GM12872 (cell line): ENCODE measurements around the gene NCF2.

Source experiments
- TF ChIP-seq, protein P1 (sequence below): IDR thresholded peaks from 3 replicates; pipeline ENCODE4 v1.5.1; 2011; ENCODE audit warnings: low read depth, mild to moderate bottlenecking, low read length, moderate library complexity; ENCODE audit not compliant: insufficient read depth

NCF2 gene, protein sequence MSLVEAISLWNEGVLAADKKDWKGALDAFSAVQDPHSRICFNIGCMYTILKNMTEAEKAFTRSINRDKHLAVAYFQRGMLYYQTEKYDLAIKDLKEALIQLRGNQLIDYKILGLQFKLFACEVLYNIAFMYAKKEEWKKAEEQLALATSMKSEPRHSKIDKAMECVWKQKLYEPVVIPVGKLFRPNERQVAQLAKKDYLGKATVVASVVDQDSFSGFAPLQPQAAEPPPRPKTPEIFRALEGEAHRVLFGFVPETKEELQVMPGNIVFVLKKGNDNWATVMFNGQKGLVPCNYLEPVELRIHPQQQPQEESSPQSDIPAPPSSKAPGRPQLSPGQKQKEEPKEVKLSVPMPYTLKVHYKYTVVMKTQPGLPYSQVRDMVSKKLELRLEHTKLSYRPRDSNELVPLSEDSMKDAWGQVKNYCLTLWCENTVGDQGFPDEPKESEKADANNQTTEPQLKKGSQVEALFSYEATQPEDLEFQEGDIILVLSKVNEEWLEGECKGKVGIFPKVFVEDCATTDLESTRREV

DNA sequence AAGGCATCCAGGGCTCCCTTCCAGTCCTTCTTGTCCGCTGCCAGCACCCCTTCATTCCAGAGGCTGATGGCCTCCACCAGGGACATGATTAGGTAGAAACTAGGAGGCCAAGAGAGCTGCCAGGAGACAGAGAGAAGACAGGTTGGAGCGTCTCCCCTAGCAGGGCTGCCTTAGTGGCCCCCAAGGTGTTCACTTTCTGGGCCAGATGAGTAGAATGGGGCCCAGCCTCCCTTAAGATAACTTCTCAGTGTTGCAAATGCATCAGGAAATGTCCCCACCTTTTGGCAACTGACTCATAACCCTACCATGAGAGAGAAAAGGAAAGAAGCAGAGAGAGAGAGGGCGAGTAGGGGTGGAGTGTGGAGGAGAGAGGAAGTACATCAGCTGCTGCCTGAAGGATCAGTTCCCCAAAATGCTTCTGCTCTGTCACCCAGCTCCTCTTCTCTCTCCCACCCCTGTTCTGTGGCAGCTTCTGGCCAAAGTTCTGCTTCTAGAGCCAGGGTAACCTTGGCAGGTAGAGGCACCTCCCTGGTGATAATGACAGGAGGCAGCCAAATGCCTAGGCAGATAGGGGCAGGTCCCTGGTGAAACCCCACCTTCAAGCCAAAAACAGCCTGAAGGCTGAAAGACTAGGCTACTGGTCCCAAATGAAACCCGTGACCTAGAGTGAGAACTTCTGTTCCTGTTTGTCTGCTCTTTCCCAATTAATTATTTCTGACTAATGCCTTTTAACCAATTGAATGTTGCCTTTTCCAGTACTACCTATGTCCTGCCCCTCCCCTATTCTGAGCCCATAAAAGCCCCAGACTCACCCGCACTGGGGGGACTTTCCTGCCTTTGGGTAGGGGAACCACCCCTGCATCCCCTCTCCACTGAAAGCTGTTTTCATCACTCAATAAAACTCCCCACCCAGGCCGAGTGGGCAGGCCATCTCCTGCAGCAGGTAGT is at the start of gene NCF2:
Gene NCF2 (minus strand): TSS at position 216 of the 948 bp plus-strand sequence. CDS start 130 bp downstream, at position 86.
- TF ChIP-seq, protein P1, sequence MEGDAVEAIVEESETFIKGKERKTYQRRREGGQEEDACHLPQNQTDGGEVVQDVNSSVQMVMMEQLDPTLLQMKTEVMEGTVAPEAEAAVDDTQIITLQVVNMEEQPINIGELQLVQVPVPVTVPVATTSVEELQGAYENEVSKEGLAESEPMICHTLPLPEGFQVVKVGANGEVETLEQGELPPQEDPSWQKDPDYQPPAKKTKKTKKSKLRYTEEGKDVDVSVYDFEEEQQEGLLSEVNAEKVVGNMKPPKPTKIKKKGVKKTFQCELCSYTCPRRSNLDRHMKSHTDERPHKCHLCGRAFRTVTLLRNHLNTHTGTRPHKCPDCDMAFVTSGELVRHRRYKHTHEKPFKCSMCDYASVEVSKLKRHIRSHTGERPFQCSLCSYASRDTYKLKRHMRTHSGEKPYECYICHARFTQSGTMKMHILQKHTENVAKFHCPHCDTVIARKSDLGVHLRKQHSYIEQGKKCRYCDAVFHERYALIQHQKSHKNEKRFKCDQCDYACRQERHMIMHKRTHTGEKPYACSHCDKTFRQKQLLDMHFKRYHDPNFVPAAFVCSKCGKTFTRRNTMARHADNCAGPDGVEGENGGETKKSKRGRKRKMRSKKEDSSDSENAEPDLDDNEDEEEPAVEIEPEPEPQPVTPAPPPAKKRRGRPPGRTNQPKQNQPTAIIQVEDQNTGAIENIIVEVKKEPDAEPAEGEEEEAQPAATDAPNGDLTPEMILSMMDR, result no peak

GRCh38 chr1:183638649-183639387 is 48.6 kb upstream of the NCF2 start:
- TF ChIP-seq, protein P1, result no peak

DNA sequence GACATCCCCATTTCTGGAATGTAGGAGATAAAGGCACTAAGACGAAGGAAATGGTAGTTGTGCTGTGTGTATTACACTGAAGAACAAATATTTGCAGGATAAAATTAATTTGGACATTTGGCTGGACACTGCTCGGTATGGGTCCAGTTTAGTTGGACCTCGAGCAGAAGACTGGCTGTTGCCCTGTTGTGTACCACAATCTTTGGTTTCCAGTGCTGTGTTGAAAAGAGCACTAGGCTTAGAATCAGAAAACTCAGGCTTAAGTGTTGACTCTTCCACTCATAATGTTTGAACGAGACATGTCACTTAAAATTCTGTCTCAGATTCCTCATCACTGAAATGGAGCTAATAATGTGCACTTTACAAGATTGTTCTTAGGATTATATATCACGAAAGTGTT is 46.5 kb upstream of the NCF2 start:
- TF ChIP-seq, protein P1, result no peak

GRCh38 chr1:183636334-183636682 is 46.0 kb upstream of the NCF2 start:
- TF ChIP-seq, protein P1, result no peak

DNA sequence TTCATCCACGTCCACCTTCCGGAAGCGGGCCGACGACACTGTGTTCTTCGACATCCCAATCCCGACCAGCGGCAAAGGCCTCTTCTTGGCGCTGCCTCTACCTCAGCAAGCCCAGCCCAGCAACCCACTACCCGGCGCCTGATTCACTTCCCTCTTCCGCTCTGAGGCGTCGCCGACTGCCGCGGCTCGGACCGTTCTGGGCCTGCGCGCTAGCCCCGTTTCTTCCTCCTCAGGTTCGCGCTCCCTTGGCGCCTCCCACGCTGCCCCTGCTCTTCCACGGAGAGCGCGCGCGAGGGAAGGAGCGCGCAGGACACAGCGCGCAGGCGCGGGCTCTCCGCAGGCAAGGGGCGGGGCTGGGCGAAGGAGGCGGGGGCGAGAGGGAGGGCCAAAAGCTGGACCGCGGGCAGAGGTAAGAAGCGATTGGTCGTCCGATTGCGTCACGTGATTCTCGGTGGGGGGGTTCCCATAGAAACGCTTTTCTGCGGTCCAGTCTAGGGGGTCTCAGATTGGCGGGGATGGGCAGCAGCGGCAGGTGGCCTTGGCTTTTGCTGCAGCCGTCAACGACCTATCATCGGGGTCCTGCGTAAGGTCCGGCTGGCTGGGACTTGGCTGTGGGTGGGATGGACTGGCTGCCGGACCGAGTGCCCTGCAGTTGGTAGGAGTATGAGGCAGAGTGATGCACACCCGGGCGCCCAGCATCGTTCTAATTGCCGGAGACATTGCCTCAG is 45.5 kb upstream of the NCF2 start, which contains the start of gene ARPC5:
Gene ARPC5 (minus strand): TSS at position 178 of the 728 bp plus-strand sequence. CDS start 124 bp downstream, at position 54.
- TF ChIP-seq, protein P1, result no peak

- TF ChIP-seq, protein P1, result no peak
Observed at GRCh38 chr1:183635099-183635605, 44.9 kb upstream of the NCF2 start.
